ENCODE measurements around the gene SERAC1. TPM values are rescaled to one million over a fixed set of nuclear protein-coding genes. Genes with fewer than 3 reads are reported as not detected.

SERAC1 gene
- polyA plus RNA-seq, 1 of the 3 experiments (the other 2 are of a cell fraction): 5.6 TPM

DNA sequence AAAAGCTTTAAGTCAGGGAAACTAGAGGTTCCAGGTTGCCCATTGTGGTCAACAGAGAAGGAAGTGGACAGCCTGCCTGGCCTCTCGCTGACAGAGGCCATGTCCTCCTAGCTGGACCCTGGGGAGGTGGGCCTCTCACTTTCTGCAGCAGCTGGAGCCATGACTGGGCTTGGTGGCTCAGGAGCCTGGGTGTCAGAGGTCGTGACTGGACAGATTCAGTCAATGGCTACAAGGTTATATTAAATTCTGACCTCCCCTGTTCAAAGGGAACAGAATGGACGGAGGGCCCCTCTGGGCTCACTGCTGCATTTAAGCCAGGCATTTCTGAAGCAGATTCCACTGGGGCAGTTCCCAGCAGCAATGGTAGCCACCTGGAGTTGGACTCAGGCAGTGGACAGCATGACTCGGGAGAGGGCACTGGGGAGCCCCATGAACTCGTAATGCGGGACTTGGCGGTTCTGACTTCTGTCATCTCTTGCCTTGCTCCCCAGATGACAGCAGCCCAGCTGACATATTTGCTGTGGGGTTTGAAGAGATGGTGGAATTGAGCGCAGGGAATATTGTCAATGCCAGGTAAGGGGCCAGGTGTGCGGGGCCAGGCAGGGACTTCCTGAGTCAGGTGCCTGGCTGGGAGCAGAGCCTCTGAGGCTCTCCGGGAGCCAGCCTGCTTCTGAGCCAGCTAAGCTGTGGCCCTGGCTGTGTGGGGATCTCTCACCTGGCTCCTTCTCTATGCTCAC lies 99.7 kb downstream of the SERAC1 start (continued):
- TF ChIP-seq, protein P1, sequence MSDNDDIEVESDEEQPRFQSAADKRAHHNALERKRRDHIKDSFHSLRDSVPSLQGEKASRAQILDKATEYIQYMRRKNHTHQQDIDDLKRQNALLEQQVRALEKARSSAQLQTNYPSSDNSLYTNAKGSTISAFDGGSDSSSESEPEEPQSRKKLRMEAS (IDR thresholded peaks at IDR 0.05; ENCODE audit: low read depth): no peak

DNA sequence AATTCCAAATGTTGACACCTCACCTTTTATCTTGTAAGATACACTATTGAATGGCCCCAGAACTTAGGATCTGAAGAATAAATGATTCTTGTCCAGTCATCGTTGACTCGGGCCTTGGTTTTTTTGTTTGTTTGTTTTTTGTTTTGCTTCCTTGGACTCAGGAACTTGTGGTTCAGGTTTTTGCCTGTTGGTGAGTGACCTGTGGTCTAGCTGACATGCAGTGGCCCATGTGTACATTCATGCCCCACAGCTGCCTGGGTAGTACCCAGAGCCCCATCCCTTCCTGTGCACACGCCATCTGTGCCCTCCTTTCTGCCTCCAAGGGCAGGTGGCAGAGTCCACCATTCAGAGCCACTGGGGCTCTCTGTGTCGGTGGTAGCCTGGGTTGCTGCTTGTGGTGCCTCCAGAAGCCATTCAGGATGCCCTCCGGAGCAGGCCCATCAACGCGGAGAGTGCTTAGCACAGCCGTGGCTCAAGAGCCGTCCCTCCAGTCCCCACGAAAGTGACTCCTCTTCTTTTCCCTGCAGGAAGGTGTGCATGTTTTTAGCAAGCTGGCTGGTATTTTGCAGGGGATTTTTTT lies 100.5 kb downstream of the SERAC1 start:
- H4K20me1 ChIP-seq (ENCODE audit: insufficient read depth): no peaks in the 10 kb centered on the region
- no peaks in the 10 kb centered on the region for H3K9me2 ChIP-seq
- ChIA-PET CTCF (interaction anchor here (1.0 to 5.8 kb wide), 3 partner anchors 11 to 311 kb away, joined by 3 to 69 read pairs (median 4); partner anchors contain the start of gene SYNJ2), POLR2A (no interaction called here)
- H3K4me3 ChIP-seq (ENCODE audit: low read depth in 2 of 2, low read length in 1 of 2): no peak overlapping the region
- H3K4me1 ChIP-seq (ENCODE audit: control insufficient read depth in 1 of 2, insufficient read depth in 2 of 2, low read depth in 1 of 2, low read length in 1 of 2): peaks cover 5 to 30% of the 10 kb centered on the region in 2 experiments; a peak in 3 of 4 replicates
- peaks cover 39% of the 10 kb centered on the region for H3F3A ChIP-seq (replicated peaks; ENCODE audit: insufficient read depth)
- H3K27ac ChIP-seq (ENCODE audit: low read depth in 2 of 2, low read length in 1 of 2): peak overlapping the region in 1 of 2 experiments; percentile 76; a peak in 2 of 4 replicates
- peaks cover 45 to 53% of the 10 kb centered on the region in 2 experiments for H3K36me3 ChIP-seq (replicated peaks in 1 of 2; ENCODE audit: control insufficient read depth in 1 of 2, insufficient read depth in 2 of 2, low read length in 1 of 2)
- H3K4me2 ChIP-seq: no peak overlapping the region
- WGBS (ENCODE audit: low lambda C conversion rate): 97% methylated on average over 10 of the region's 10 CpGs
- no peak for DNase-seq
- TF ChIP-seq SIN3A (IDR thresholded peaks at IDR 0.05; ENCODE audit: borderline replicate concordance, low read depth, low read length) (no peak), SMC3 (IDR thresholded peaks at IDR 0.05; ENCODE audit: low read depth, low read length) (no peak), FOSL2 (IDR thresholded peaks at IDR 0.05; ENCODE audit: borderline replicate concordance, low read depth) (no peak), NRF1 (IDR thresholded peaks at IDR 0.05; ENCODE audit: low read depth, low read length) (no peak), MEF2A (IDR thresholded peaks at IDR 0.05; ENCODE audit: borderline replicate concordance, low read depth) (no peak), CHD2 (IDR thresholded peaks at IDR 0.05; ENCODE audit: low read length, partially characterized antibody) (no peak), RCOR1 (IDR thresholded peaks at IDR 0.05; ENCODE audit: low read length) (no peak), ELF1 (IDR thresholded peaks at IDR 0.05) (no peak)
- TF ChIP-seq, protein P2, sequence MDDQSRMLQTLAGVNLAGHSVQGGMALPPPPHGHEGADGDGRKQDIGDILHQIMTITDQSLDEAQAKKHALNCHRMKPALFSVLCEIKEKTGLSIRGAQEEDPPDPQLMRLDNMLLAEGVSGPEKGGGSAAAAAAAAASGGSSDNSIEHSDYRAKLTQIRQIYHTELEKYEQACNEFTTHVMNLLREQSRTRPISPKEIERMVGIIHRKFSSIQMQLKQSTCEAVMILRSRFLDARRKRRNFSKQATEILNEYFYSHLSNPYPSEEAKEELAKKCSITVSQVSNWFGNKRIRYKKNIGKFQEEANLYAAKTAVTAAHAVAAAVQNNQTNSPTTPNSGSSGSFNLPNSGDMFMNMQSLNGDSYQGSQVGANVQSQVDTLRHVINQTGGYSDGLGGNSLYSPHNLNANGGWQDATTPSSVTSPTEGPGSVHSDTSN (IDR thresholded peaks at IDR 0.05): no peak
- no peaks in the 10 kb centered on the region for H3K27me3 ChIP-seq (ENCODE audit: insufficient read depth)
- H3K79me2 ChIP-seq (ENCODE audit: insufficient read depth): peaks cover 10% of the 10 kb centered on the region
- no peak overlapping the region for H3K9ac ChIP-seq
- no peak overlapping the region for H2AFZ ChIP-seq (ENCODE audit: low read depth)
- H3K9me3 ChIP-seq: no peaks in the 10 kb centered on the region

DNA sequence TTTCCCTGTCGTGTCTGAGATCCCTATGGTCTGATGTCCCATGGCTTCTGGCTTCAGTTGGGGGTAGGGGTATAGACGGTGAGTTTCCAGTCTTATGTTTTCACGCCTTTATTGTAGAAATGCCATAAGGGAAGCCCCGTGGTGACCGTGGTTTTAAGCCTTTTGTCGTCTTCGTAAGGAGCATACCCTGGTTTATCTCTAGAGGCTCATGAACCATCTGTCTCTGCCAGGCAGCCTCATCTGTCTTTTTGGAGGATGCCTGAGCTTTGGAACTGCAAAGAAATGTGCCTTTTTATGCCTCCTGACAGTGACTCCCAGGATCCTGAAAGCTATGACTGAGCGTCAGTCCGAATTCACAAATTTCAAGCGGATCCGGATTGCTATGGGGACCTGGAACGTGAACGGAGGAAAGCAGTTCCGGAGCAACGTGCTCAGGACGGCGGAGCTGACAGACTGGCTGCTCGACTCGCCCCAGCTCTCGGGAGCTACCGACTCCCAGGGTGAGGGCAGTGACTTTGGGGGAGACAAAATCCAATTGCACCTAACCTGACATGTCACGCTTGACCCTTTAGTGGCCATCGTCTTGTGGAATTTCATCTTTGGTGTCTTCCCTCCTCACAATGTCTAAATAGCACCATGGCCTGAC lies 101.8 kb downstream of the SERAC1 start:
- no peak for TF ChIP-seq NRF1 (IDR thresholded peaks at IDR 0.05; ENCODE audit: low read depth, low read length)
- no peak for TF ChIP-seq FOXJ3 (CRISPR knock-in tag; IDR thresholded peaks at IDR 0.05)
- no peak for TF ChIP-seq FOXM1 (IDR thresholded peaks at IDR 0.05; ENCODE audit: low read depth)
- no peak for TF ChIP-seq GATA2 (CRISPR knock-in tag; IDR thresholded peaks at IDR 0.05)
- no peak for TF ChIP-seq JUND (IDR thresholded peaks at IDR 0.05)
- no peak for TF ChIP-seq FOSL2 (IDR thresholded peaks at IDR 0.05; ENCODE audit: borderline replicate concordance, low read depth)
- TF ChIP-seq, protein P3, sequence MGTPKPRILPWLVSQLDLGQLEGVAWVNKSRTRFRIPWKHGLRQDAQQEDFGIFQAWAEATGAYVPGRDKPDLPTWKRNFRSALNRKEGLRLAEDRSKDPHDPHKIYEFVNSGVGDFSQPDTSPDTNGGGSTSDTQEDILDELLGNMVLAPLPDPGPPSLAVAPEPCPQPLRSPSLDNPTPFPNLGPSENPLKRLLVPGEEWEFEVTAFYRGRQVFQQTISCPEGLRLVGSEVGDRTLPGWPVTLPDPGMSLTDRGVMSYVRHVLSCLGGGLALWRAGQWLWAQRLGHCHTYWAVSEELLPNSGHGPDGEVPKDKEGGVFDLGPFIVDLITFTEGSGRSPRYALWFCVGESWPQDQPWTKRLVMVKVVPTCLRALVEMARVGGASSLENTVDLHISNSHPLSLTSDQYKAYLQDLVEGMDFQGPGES (IDR thresholded peaks at IDR 0.05; ENCODE audit: low read depth, low read length): no peak
- TF ChIP-seq MXI1 (IDR thresholded peaks at IDR 0.05; ENCODE audit: low read depth, low read length): no peak
- no peak for TF ChIP-seq RXRA (IDR thresholded peaks at IDR 0.05; ENCODE audit: borderline replicate concordance, low read depth)
- TF ChIP-seq NFIC (IDR thresholded peaks at IDR 0.05; ENCODE audit: borderline replicate concordance): no peak
- no peak for TF ChIP-seq TCF12 (IDR thresholded peaks at IDR 0.05)
- no peak for TF ChIP-seq RFX5 (IDR thresholded peaks at IDR 0.05; ENCODE audit: low read length)
- no peak for TF ChIP-seq EP300 (IDR thresholded peaks at IDR 0.05; ENCODE audit: borderline replicate concordance in 1 of 2, low read depth in 1 of 2, low read length in 1 of 2)
- TF ChIP-seq RCOR1 (IDR thresholded peaks at IDR 0.05; ENCODE audit: low read length): no peak
- H3K36me3 ChIP-seq (replicated peaks in 1 of 2; ENCODE audit: control insufficient read depth in 1 of 2, insufficient read depth in 2 of 2, low read length in 1 of 2): peaks cover 49 to 59% of the 10 kb centered on the region in 2 experiments
- no peak overlapping the region for H3K4me2 ChIP-seq
- no peak overlapping the region for H3K4me3 ChIP-seq (ENCODE audit: low read depth in 2 of 2, low read length in 1 of 2)
- H3K9me2 ChIP-seq: no peaks in the 10 kb centered on the region
- no peaks in the 10 kb centered on the region for H3K9me3 ChIP-seq
- H3K79me2 ChIP-seq (ENCODE audit: insufficient read depth): peaks cover 14% of the 10 kb centered on the region
- H3K9ac ChIP-seq: no peak overlapping the region
- WGBS (ENCODE audit: low lambda C conversion rate): 99% methylated on average over 23 of the region's 23 CpGs
- peak overlapping the region in 1 of 2 experiments; percentile 76; a peak in 1 of 4 replicates for H3K27ac ChIP-seq (ENCODE audit: low read depth in 2 of 2, low read length in 1 of 2)
- no peak for DNase-seq
- ChIA-PET POLR2A (no interaction called here), CTCF (interaction anchor here (0.6 kb wide), 1 partner anchor 261 kb away, joined by 3 read pairs; no protein-coding TSS in a partner anchor)
- H3F3A ChIP-seq (replicated peaks; ENCODE audit: insufficient read depth): peaks cover 39% of the 10 kb centered on the region
- no peaks in the 10 kb centered on the region for H3K27me3 ChIP-seq (ENCODE audit: insufficient read depth)
- no peaks in the 10 kb centered on the region for H4K20me1 ChIP-seq (ENCODE audit: insufficient read depth)
- H3K4me1 ChIP-seq (ENCODE audit: control insufficient read depth in 1 of 2, insufficient read depth in 2 of 2, low read depth in 1 of 2, low read length in 1 of 2): peaks cover 0 to 32% of the 10 kb centered on the region in 2 experiments; a peak in 3 of 4 replicates
- H2AFZ ChIP-seq (ENCODE audit: low read depth): no peak overlapping the region

Measured in SK-N-SH (cell line).